ENCODE results near the gene MGAT1.

Gene MGAT1

GRCh38 chr5:180804129-180804618, 1.6 kb upstream of the MGAT1 start:
- H3K4me3 ChIP-seq (ENCODE audit: low read length): peak overlapping the region; percentile 83
- H3K27me3 ChIP-seq (ENCODE audit: low read depth, low read length): no peaks in the 10 kb centered on the region
- no peak overlapping the region for H2AFZ ChIP-seq (ENCODE audit: low read depth, low read length)
- H3K4me2 ChIP-seq (ENCODE audit: low read length): peak overlapping the region; percentile 88
- H3K79me2 ChIP-seq (ENCODE audit: low read length): peaks cover 60% of the 10 kb centered on the region
- peaks cover 48% of the 10 kb centered on the region for H3K4me1 ChIP-seq (ENCODE audit: low read length)
- H3K9me3 ChIP-seq (ENCODE audit: insufficient read depth, low read length): no peaks in the 10 kb centered on the region
- peak overlapping the region; percentile 80 for H3K9ac ChIP-seq (ENCODE audit: low read length)
- TF ChIP-seq CTCF (IDR thresholded peaks at IDR 0.05; ENCODE audit: low read depth, low read length): no peak
- TF ChIP-seq EZH2phosphoT487 (IDR thresholded peaks at IDR 0.05; ENCODE audit: low read depth): no peak
- H3K36me3 ChIP-seq (replicated peaks; ENCODE audit: low read depth, low read length): peaks cover 32% of the 10 kb centered on the region
- peak overlapping the region; percentile 89 for H3K27ac ChIP-seq (ENCODE audit: low read length)
- H4K20me1 ChIP-seq (ENCODE audit: insufficient read depth, low read length): peaks cover 29% of the 10 kb centered on the region

GRCh38 chr5:180803181-180804128, 849 bp upstream of the MGAT1 start:
- Histone ChIP-seq H3K9ac (ENCODE audit: low read length) (peak overlapping the region; percentile 80), H3K4me2 (ENCODE audit: low read length) (peak overlapping the region; percentile 88), H3K79me2 (ENCODE audit: low read length) (peaks cover 60% of the 10 kb centered on the region), H3K9me3 (ENCODE audit: insufficient read depth, low read length) (no peaks in the 10 kb centered on the region), H3K36me3 (replicated peaks; ENCODE audit: low read depth, low read length) (peaks cover 32% of the 10 kb centered on the region), H3K4me1 (ENCODE audit: low read length) (peaks cover 41% of the 10 kb centered on the region), H3K27ac (ENCODE audit: low read length) (peak overlapping the region; percentile 89), H4K20me1 (ENCODE audit: insufficient read depth, low read length) (peaks cover 36% of the 10 kb centered on the region), H2AFZ (ENCODE audit: low read depth, low read length) (no peak overlapping the region), H3K27me3 (ENCODE audit: low read depth, low read length) (no peaks in the 10 kb centered on the region), H3K4me3 (ENCODE audit: low read length) (peak overlapping the region; percentile 83)
- TF ChIP-seq CTCF (IDR thresholded peaks at IDR 0.05; ENCODE audit: low read depth, low read length) (no peak), EZH2phosphoT487 (IDR thresholded peaks at IDR 0.05; ENCODE audit: low read depth) (no peak)

- TF ChIP-seq EZH2phosphoT487 (IDR thresholded peaks at IDR 0.05; ENCODE audit: low read depth): no peak
- TF ChIP-seq CTCF (IDR thresholded peaks at IDR 0.05; ENCODE audit: low read depth, low read length): no peak
- Histone ChIP-seq H3K27ac (ENCODE audit: low read length) (no peak overlapping the region), H2AFZ (ENCODE audit: low read depth, low read length) (no peak overlapping the region), H3K4me2 (ENCODE audit: low read length) (peak overlapping the region; percentile 91), H3K36me3 (replicated peaks; ENCODE audit: low read depth, low read length) (peaks cover 31% of the 10 kb centered on the region), H3K4me1 (ENCODE audit: low read length) (peaks cover 33% of the 10 kb centered on the region), H3K27me3 (ENCODE audit: low read depth, low read length) (no peaks in the 10 kb centered on the region), H3K79me2 (ENCODE audit: low read length) (peaks cover 70% of the 10 kb centered on the region), H3K9ac (ENCODE audit: low read length) (peak overlapping the region; percentile 74), H3K4me3 (ENCODE audit: low read length) (peak overlapping the region; percentile 83), H3K9me3 (ENCODE audit: insufficient read depth, low read length) (no peaks in the 10 kb centered on the region), H4K20me1 (ENCODE audit: insufficient read depth, low read length) (peaks cover 53% of the 10 kb centered on the region)
Observed at GRCh38 chr5:180801596-180802324, 846 bp downstream of the MGAT1 start.

Data from OCI-LY3 (cell line).